ENCODE results near the gene FAM20A.
A peak's percentile ranks its signal among the peaks of the same experiment; 100 is the strongest.

FAM20A gene

GRCh38 chr17:68600931-68601564, at the start of gene FAM20A:
Gene FAM20A (minus strand): TSS chr17:68601367. CDS start chr17:68600666, 701 bp downstream.
- no peak for DNase-seq (ENCODE audit: low read depth in 2 of 2)

- DNase-seq (ENCODE audit: low read depth in 2 of 2): no peak
These were observed 48.2 kb upstream of the FAM20A start for GRCh38 chr17:68649324-68649723.

- no peak for DNase-seq (ENCODE audit: low read depth in 2 of 2)
These were observed 45.7 kb upstream of the FAM20A start for GRCh38 chr17:68646626-68647526.

DNA sequence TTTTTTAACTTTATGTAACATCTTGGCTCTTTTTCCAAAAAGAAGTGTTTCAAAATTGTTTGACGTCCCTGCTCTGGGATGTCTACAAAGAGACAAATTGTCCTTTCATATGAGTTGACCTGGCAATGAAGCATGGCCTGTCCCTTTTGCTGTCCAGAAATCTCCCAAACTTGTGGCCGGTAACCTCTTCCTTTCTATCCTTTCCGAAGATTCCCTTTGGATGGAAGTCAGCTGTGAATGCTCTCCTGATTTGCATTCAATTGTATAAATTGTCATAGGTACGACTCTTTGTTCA, 40.9 kb upstream of the FAM20A start:
- DNase-seq (ENCODE audit: low read depth in 2 of 2): no peak

- no peak for DNase-seq (ENCODE audit: low read depth in 2 of 2)
These were observed 40.3 kb upstream of the FAM20A start for GRCh38 chr17:68641276-68642117.

- no peak for DNase-seq (ENCODE audit: low read depth in 2 of 2)
These were observed 39.2 kb upstream of the FAM20A start for GRCh38 chr17:68640242-68640989.

GRCh38 chr17:68634345-68634876, 33.2 kb upstream of the FAM20A start:
- DNase-seq (ENCODE audit: low read depth in 2 of 2): no peak

DNA sequence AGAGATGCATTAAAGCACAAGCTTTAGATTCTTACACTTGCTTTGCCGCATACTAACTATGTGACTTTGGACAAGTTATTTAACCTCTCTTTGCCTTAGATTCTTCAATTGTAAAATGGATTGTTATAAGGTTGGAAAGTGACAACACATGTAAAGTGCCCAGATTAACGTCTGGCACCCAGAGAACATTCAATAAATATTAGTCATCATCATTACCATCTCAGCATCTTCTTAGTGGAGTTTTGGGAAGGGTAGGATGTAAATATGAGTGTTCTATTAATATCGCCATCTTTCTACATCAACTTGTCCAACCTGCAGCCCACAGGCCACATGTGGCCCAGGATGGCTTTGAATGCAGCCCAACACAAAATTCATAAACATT, 27.4 kb upstream of the FAM20A start:
- DNase-seq (ENCODE audit: low read depth in 2 of 2): no peak

DNA sequence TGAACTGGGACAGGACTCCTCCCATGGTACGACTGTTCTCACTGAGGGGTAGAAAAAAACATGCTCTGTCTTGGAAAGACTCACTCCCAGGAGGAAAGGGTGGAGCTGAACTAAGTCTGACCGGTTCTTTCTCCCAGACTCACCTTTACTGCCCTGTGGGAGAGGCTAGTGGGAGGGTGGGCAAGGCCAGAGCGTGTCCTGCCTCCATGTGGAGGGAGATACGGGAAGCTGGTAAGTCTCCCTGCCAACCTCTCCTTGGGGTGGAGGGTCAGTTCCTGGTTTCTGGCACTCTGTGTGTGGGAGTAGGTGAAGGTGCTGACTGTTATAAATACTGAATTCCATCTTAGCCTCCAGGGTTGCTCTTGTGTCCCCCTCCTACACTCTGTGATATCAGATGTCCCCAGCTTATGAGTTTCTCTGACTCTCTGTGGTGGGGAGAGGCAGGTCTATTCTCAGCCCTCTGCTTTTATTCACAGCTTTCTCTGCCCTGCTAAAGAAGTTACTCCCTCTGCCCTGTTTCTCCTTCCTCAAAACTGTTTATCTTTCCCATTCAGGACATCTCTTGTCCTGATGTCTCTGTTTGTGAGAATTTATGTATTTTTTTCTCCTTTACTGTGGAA, 26.9 kb upstream of the FAM20A start:
- no peak for DNase-seq (ENCODE audit: low read depth in 2 of 2)

GRCh38 chr17:68624381-68624780, 23.2 kb upstream of the FAM20A start:
- DNase-seq (ENCODE audit: low read depth in 2 of 2): no peak

GRCh38 chr17:68623811-68624210, 22.6 kb upstream of the FAM20A start:
- DNase-seq (ENCODE audit: low read depth in 2 of 2): no peak

GRCh38 chr17:68622423-68622822, 21.3 kb upstream of the FAM20A start:
- no peak for DNase-seq (ENCODE audit: low read depth in 2 of 2)

DNA sequence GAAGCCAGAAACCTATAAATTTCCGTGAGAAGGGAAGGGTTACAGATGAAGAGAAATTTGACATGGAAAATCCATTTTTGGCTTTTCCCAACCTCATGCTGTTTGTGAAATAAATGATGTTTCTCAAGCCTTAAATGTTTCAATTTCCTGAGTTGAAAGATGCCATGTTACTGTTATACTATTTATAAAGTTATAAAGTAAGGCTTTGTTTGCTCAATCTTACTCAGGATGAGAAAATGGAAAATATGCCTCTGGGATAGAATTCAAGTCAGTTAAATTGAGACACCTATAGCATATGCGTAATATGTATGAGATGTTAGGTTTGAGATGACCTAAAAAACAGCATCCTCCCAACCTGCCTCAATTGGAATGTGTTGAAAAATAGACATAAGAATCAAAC, 19.9 kb upstream of the FAM20A start:
- DNase-seq (ENCODE audit: low read depth in 2 of 2): no peak

GRCh38 chr17:68616334-68616733, 15.2 kb upstream of the FAM20A start:
- DNase-seq (ENCODE audit: low read depth in 2 of 2): no peak

DNA sequence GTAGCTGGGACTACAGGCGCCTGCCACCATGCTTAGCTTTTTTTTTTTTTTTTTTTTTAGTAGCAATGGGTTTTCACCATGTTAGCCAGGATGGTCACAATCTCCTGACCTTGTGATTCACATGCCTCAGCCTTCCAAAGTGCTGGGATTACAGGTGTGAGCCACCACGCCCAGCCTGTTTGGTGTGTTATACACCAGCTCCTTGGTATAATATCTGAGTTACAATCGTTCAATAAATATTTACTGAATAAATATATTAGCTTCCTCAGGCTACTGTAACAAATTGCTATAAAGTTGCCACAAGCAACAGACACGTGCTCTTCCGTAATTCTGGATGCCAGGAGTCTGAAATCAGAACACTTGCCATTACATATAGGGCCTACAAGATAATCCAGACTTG, 13.6 kb upstream of the FAM20A start:
- no peak for DNase-seq (ENCODE audit: low read depth in 2 of 2)

DNA sequence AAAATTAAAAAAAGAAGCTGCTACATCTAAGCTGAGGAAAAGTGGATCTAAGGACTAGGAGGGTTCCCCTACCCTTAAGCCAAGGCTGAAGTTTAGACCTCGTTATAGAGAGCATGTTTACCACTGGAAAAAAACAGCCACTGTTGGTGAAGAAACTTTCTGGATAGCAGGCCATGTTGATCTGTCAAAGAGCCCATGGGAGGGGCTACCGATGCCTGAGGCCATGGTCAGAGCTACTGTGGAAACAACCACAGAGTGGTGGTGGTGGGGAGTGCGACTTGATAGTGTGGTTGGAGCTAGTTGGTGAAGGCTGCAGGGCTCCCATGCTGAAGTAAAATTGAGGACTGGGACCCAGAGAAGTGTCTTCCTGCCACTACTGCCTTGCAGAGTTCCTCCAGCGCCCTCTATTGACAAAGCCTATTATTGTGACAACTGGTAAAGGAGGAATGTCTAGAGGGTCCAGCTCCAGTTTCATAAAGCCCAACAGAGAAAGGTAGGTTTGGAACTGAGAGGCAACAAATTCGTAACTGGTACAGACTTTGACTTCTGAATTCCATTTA, 12.7 kb upstream of the FAM20A start:
- peak in 1 of 2 donors; percentile 10 for DNase-seq (ENCODE audit: low read depth in 2 of 2)

DNA sequence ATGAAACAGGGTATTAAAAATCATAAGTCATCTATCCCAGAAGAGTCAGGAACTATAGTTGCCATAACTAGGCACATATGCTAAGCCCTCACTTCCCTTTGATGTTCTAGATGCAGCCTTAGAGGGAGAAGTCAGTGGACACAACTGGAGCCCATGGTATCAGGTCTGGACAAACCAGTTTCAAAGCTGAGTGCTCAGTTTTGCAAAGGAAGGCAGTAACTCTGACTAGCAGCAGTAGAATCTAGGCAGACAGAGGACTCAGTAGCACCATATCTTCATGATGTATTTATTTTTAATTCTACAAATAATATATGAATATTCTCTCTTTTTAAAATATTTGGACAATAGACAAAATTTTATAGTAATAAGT, 11.7 kb upstream of the FAM20A start:
- DNase-seq (ENCODE audit: low read depth in 2 of 2): no peak

- no peak for DNase-seq (ENCODE audit: low read depth in 2 of 2)
These were observed 11.2 kb upstream of the FAM20A start for GRCh38 chr17:68612209-68612922.

DNA sequence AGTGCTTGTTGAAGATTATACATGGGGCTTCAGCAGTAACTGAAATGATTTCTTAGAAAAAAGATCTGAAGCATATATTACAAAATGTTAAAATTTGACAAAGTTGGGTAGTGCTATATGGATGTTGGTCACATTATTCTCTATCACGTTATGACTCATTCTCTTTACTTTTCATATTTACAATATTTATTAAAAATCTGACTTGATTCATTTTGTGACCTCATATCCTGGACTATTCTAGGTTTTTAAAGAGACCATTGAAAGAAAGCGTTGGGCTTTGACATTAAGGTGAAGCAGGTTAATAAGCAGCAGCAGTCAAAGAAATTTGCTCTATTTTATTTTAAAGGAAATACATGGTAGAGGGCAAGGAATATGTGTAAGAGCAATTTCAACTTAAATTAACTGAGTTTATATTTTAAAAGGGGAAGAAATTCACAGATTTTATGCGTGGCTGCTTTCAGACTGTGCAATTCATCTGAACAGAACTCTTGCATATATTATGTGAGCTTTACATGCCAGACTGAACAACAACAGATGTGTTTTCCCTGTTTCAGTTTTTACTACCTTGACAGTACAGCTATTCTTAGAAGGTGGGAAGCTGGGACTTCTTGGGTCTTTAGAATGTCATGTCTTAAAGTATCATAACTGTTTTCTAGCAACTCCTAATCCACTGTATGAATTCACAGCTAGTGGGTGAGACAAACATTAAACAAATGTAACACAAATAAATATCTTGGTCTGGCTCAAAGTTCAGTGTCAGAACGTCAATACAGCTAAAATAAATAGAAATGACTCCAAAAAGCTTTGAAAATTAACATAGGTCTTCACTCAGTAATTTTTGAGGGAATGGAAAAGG, 10.4 kb upstream of the FAM20A start:
- DNase-seq (ENCODE audit: low read depth in 2 of 2): no peak
